Activated naive CD4-positive, alpha-beta T cell treated with anti-CD3 and anti-CD28 coated beads for 36 hours (primary cell): ENCODE data around the gene FBN3. TPM values are rescaled to one million over a fixed set of nuclear protein-coding genes. Genes with fewer than 3 reads are reported as not detected.

Experiments
- CTCF ChIA-PET: fragments of 350-600 bp; sonication (Branson Sonifier 250); formaldehyde crosslinking; loops from one replicate; lab custom pipeline; 2021; ENCODE audit warnings: antibody characterized with exemption; lab: Charles Lee
- DNase-seq: peaks from one replicate; pipeline ENCODE4 v3.0.0-alpha.2; 2020
- H3K27ac Mint-ChIP-seq: one replicate; pipeline ENCODE4 v1.8.0; 2021; ENCODE audit warnings: mild to moderate bottlenecking, mixed read lengths
- H3K27me3 Mint-ChIP-seq: one replicate; pipeline ENCODE4 v1.8.0; 2021; ENCODE audit warnings: low read depth, mixed read lengths
- H3K36me3 Mint-ChIP-seq: one replicate; pipeline ENCODE4 v1.8.0; 2021; ENCODE audit warnings: low read depth, mixed read lengths
- H3K4me1 Mint-ChIP-seq: one replicate; pipeline ENCODE4 v1.8.0; 2021; ENCODE audit warnings: low read depth, mixed read lengths
- H3K4me3 Mint-ChIP-seq: one replicate; pipeline ENCODE4 v1.8.0; 2021; ENCODE audit warnings: mild to moderate bottlenecking, moderate library complexity, mixed read lengths
- H3K9me3 Mint-ChIP-seq: one replicate; pipeline ENCODE4 v1.8.0; 2021; ENCODE audit warnings: mixed read lengths
- intact Hi-C: fragments of 100-400 bp; cut with micrococcal nuclease; formaldehyde crosslinking; loops from one replicate; pipeline ENCODE4 v1.15.1; 2023
- total RNA-seq, 2 experiments: library from RNA; stranded (reverse); gene quantifications; one replicate each; pipeline ENCODE4 v1.2.3, GENCODE V29; 2021

Gene FBN3
- total RNA-seq, 2 experiments from 2014 or later = not detected

DNA sequence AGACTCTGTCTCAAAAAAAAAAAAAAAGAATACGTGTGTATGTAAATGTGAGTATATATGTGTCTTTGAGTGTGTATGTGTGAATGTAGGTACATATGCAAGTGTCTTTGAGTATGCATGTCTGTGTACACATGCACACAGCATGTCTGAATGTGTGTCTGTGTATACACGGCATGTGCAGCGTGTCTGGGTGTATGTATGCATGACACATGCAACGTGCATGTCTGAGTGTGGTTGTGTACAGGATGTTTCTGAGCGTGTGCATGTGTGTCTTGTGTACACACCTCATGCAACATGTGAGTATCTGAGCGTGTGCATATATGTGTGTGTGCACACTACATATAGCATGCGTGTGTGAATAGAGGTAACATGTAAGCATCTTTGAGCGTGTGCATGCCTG is 20.8 kb downstream of the FBN3 start:
- H3K27me3 Mint-ChIP-seq = peaks cover 3% of the 10 kb centered on the region
- CTCF ChIA-PET = no interaction called here
- intact Hi-C loops = no loop called here
- H3K27ac Mint-ChIP-seq = no peak overlapping the region
- H3K9me3 Mint-ChIP-seq = no peaks in the 10 kb centered on the region
- no peaks in the 10 kb centered on the region for H3K4me1 Mint-ChIP-seq
- no peak overlapping the region for H3K4me3 Mint-ChIP-seq
- DNase-seq = no peak
- no peaks in the 10 kb centered on the region for H3K36me3 Mint-ChIP-seq

- Mint-ChIP-seq H3K4me1 (no peaks in the 10 kb centered on the region), H3K27me3 (peaks cover 3% of the 10 kb centered on the region), H3K36me3 (no peaks in the 10 kb centered on the region), H3K9me3 (no peaks in the 10 kb centered on the region), H3K27ac (no peak overlapping the region), H3K4me3 (no peak overlapping the region)
- CTCF ChIA-PET = no interaction called here
- intact Hi-C loops = no loop called here
- DNase-seq = no peak
Measured at GRCh38 chr19:8127311-8127710, 22.1 kb downstream of the FBN3 start.

DNA sequence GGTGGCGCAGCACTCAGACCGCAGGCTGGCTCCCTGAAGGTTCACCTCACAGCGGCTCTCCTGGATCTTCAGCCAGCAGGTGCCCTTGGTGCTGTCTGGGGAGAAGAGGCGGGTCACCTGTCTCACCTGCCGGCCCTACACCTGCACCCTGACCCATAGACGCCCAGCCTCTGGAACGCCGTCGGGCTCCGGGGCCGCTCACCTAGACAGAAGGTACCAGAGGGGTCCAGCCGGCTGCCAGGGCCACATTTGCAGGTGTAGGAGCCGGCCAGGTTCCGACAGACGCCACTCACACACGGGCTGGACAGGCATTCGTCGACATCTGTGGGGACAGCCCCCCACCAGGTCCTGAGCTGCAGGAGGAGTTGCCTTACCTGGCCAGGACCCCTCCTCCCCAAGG is 22.9 kb downstream of the FBN3 start:
- Mint-ChIP-seq H3K4me3 (no peak overlapping the region), H3K4me1 (no peaks in the 10 kb centered on the region), H3K27me3 (peaks cover 3% of the 10 kb centered on the region), H3K27ac (no peak overlapping the region), H3K36me3 (no peaks in the 10 kb centered on the region), H3K9me3 (no peaks in the 10 kb centered on the region)
- no peak for DNase-seq
- CTCF ChIA-PET = no interaction called here
- intact Hi-C loops = no loop called here

DNA sequence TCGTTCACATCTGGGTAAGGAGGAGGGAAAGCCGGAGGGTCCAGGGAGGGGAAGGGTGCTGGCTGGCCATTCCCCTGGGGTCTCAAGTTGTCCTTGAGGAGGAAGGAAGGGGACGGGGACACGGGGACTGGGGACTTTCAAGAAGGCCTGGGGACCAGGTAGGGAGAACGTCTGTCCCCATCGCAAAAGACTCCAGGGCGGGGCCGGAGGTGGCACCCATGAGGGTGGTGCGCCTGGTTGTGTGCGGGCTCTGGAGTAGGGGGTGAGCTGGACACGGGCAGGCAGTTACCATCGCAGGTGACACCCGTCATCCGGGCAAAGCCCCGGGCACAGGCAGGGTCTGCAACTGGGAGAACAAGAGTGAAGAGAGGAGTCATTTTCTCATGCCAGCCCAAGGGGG is 23.4 kb downstream of the FBN3 start:
- Mint-ChIP-seq H3K27ac (no peak overlapping the region), H3K27me3 (peaks cover 3% of the 10 kb centered on the region), H3K4me1 (no peaks in the 10 kb centered on the region), H3K4me3 (no peak overlapping the region), H3K36me3 (no peaks in the 10 kb centered on the region), H3K9me3 (no peaks in the 10 kb centered on the region)
- intact Hi-C loops = no loop called here
- CTCF ChIA-PET = no interaction called here
- no peak for DNase-seq

GRCh38 chr19:8123683-8124082 is 25.7 kb downstream of the FBN3 start:
- Mint-ChIP-seq H3K4me3 (no peak overlapping the region), H3K36me3 (no peaks in the 10 kb centered on the region), H3K27me3 (peaks cover 3% of the 10 kb centered on the region), H3K4me1 (no peaks in the 10 kb centered on the region), H3K9me3 (no peaks in the 10 kb centered on the region), H3K27ac (no peak overlapping the region)
- intact Hi-C loops = no loop called here
- no peak for DNase-seq
- CTCF ChIA-PET = no interaction called here

GRCh38 chr19:8120636-8121480 is 28.5 kb downstream of the FBN3 start:
- CTCF ChIA-PET = interaction anchor here (0.6 to 0.7 kb wide), 2 partner anchors 11 to 46 kb away, joined by 4 read pairs; no protein-coding TSS in a partner anchor
- intact Hi-C loops = no loop called here
- Mint-ChIP-seq H3K4me3 (no peak overlapping the region), H3K4me1 (no peaks in the 10 kb centered on the region), H3K9me3 (no peaks in the 10 kb centered on the region), H3K27ac (no peak overlapping the region), H3K27me3 (peaks cover 3% of the 10 kb centered on the region), H3K36me3 (no peaks in the 10 kb centered on the region)
- no peak for DNase-seq

- H3K27ac Mint-ChIP-seq = no peak overlapping the region
- no peaks in the 10 kb centered on the region for H3K9me3 Mint-ChIP-seq
- H3K4me1 Mint-ChIP-seq = no peaks in the 10 kb centered on the region
- no peak overlapping the region for H3K4me3 Mint-ChIP-seq
- CTCF ChIA-PET = no interaction called here
- intact Hi-C loops = no loop called here
- DNase-seq = no peak
- H3K27me3 Mint-ChIP-seq = no peaks in the 10 kb centered on the region
- H3K36me3 Mint-ChIP-seq = no peaks in the 10 kb centered on the region
Measured at GRCh38 chr19:8117991-8118390, 31.4 kb downstream of the FBN3 start.

DNA sequence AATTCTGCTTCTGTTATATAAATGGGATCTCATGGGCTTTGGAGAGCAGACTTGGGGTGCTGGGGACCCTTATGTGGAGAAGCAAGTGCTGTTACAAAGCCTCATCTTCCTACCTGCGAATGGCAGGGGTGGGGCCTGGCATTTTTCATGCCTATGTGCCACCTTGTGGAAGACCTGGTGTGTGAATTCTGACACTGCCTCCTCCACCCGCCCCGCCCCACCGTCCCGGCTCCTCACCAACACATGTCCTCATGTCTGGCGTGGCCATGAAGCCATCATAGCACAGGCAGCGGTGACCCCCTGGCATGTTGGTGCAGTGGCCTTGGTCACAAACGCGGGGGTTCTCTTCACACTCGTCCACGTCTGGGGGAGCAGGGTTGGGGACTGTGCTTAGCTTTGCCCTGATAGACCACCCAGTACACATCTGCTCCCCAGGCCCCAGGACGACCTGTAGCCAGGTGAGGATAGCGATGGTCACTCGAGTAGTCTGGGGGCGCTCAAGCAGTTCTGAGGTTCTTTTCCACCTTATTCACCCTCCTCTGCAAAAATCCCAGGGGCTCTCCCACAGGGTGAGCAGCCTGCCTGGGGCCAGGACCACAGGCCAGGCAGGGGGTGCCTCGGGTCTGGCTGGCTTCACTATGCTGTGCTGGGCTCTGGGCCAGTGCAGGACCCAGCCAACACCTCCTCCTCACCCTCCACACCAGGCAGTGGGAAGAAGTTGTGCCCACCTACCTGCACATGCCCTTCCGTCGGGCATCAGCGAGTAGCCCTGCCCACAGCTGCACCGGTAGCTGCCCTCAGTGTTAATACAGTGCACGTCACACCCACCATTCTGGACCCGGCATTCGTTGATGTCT is 32.7 kb downstream of the FBN3 start:
- H3K4me3 Mint-ChIP-seq = no peak overlapping the region
- CTCF ChIA-PET = no interaction called here
- H3K27ac Mint-ChIP-seq = no peak overlapping the region
- H3K9me3 Mint-ChIP-seq = no peaks in the 10 kb centered on the region
- H3K27me3 Mint-ChIP-seq = no peaks in the 10 kb centered on the region
- H3K4me1 Mint-ChIP-seq = no peaks in the 10 kb centered on the region
- DNase-seq = no peak
- intact Hi-C loops = no loop called here
- no peaks in the 10 kb centered on the region for H3K36me3 Mint-ChIP-seq

DNA sequence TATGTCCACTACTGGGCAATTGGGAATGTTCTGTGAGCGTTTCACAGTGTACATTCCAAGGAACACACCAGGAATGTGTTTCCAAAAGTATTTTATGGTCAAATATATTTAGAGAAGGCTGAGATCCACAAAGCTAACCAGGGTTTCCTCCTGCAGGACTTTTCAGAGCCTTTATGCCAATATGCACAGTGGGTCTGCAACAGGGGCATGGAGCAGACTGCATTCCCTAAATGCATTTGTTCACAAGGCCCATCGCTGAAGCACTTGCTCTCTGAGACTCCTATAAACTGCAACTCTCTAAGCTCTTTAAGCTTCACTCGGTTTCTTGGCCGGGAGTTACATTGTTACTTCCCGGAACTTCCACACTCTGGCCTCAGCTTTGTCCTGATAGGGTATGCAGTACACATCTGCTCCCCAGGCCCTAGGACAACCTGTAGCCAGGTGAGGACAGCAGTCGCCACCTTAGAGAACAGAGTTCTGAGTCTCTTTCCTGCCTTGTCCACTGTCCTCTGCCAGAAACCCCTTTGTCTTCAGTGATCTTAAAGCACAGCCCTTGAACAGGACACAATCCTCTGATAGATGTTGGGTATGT is 33.5 kb downstream of the FBN3 start:
- no peak overlapping the region for H3K4me3 Mint-ChIP-seq
- no peak overlapping the region for H3K27ac Mint-ChIP-seq
- CTCF ChIA-PET = no interaction called here
- H3K27me3 Mint-ChIP-seq = no peaks in the 10 kb centered on the region
- H3K36me3 Mint-ChIP-seq = no peaks in the 10 kb centered on the region
- H3K9me3 Mint-ChIP-seq = no peaks in the 10 kb centered on the region
- intact Hi-C loops = no loop called here
- DNase-seq = no peak
- no peaks in the 10 kb centered on the region for H3K4me1 Mint-ChIP-seq

DNA sequence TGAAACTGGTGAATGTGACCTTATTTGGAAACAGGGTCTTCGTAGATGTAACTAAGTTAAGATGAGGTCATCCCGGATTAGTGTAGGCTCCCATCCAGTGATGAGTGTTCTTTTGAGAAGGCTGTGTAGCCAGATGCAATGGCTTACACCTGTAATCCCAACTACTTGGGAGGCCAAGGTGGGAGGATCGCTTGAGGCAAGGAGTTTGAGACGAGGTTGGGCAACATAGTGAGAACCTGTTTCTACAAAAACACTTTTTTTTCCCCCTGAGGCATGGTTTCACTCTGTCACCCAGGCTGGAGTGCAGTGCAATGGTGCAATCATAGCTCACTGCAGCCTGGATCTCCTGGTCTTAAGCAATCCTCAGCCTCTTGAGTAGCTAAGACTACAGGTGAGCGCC is 36.4 kb downstream of the FBN3 start:
- Mint-ChIP-seq H3K27ac (no peak overlapping the region), H3K4me3 (no peak overlapping the region), H3K36me3 (no peaks in the 10 kb centered on the region), H3K9me3 (no peaks in the 10 kb centered on the region), H3K4me1 (no peaks in the 10 kb centered on the region), H3K27me3 (peaks cover 12% of the 10 kb centered on the region)
- intact Hi-C loops = no loop called here
- CTCF ChIA-PET = interaction anchor here (0.7 kb wide), 1 partner anchor 169 kb away, joined by 4 read pairs; no protein-coding TSS in a partner anchor
- no peak for DNase-seq

GRCh38 chr19:8111376-8111775 is 38.0 kb downstream of the FBN3 start:
- intact Hi-C loops = no loop called here
- CTCF ChIA-PET = no interaction called here
- no peak for DNase-seq
- H3K9me3 Mint-ChIP-seq = no peaks in the 10 kb centered on the region
- H3K27ac Mint-ChIP-seq = no peak overlapping the region
- peaks cover 12% of the 10 kb centered on the region for H3K27me3 Mint-ChIP-seq
- H3K4me3 Mint-ChIP-seq = no peak overlapping the region
- no peaks in the 10 kb centered on the region for H3K36me3 Mint-ChIP-seq
- no peaks in the 10 kb centered on the region for H3K4me1 Mint-ChIP-seq

DNA sequence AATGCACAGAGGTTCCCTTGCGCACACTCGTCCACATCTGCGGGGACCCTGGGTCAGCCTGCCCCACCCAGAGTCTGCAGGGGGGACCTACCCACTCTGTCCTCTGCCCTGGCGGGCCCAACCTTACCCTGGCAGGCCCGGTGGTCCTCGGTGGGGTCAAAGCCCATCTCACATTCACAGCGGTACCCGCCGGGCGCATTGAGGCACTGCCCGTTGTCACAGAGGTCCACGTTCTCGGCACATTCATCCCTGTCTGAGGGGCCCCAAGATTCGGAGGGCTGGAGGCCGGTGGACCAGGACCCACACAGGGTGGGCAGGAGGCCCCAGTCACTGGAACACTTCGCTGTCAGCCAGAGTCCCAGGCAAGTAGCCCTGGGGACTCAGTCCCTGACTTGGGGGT is 38.5 kb downstream of the FBN3 start:
- intact Hi-C loops = no loop called here

More for the DNA sequence above, 38.5 kb downstream of the FBN3 start:
- Mint-ChIP-seq H3K4me1 (no peaks in the 10 kb centered on the region), H3K36me3 (no peaks in the 10 kb centered on the region), H3K27me3 (peaks cover 12% of the 10 kb centered on the region), H3K27ac (no peak overlapping the region), H3K4me3 (no peak overlapping the region), H3K9me3 (no peaks in the 10 kb centered on the region)
- CTCF ChIA-PET = no interaction called here
- no peak for DNase-seq
